ENCODE results near the gene MCOLN2. TPM values are rescaled to one million over a fixed set of nuclear protein-coding genes. Genes with fewer than 3 reads are reported as not detected.
"Not testable (repeated sequence)": the region's sequence is repeated elsewhere in the genome, so short reads cannot be mapped to it uniquely, and the experiment has no call there.

The MCOLN2 gene
- total RNA-seq, 1 donor from 2014 or later = not detected

GRCh38 chr1:84944767-84945486, 52.0 kb downstream of the MCOLN2 start:
- DNase-seq (ENCODE audit: extremely low read depth, low read depth, low spot score) = peak; percentile 96

DNA sequence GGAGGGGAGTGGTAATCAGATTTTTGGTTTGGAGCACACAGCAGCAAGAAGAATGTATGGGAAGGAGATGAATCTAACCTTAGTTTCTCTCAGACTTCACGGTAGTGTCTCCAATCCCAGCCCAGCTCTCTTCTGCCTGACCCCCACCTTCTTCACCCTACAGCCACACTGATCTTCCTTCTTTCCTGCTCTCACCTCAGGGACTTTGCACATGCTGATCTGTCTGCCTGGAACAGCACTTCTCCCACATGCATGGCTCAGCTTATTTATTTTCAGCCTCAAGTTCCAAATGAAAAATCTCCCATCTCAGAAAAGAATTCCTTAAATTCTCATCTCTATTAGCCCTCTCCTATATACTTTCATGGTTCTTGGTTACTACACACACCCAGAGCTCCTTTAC, 55.1 kb downstream of the MCOLN2 start:
- no peak for DNase-seq (ENCODE audit: extremely low read depth, low read depth, low spot score)

DNA sequence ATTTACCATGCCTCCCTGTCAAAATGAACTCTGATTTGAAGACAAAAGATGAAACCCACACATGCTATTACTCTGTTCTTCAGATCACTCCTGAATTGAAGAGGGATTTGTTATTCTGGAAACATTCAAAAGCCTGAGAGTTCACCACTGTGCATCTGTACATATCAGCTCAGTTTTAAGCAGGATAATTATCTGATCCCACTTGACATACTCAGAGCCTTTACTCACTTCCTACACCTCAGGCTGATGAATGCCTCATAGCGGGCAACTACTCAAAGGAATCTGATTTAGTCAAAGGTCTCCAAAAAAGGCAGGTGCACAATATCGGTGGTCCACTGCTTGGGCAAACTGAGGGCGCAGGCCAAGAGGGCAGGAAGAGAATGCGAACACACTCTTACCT, 56.4 kb downstream of the MCOLN2 start:
- no peak for DNase-seq (ENCODE audit: extremely low read depth, low read depth, low spot score)

DNA sequence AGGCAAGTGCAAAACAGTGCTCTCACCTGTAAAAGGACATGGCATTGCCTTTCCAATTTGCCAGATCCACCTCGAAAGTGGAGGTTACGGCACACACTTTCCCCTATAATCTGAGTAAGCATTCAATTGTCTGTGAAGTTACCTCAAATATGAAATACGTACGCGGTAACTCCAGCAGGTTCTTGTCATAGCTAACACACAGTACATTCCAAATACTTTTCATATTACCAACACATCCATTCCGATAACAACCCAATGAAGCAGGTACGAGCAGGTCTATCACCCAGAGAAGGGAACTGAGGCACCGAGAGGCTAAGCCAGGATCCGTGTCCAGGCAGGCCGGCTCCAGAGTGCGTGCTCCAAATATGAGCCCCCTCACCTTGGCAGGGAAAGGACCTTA, 57.2 kb downstream of the MCOLN2 start:
- no peak for DNase-seq (ENCODE audit: extremely low read depth, low read depth, low spot score)

GRCh38 chr1:84939151-84939550, 57.8 kb downstream of the MCOLN2 start:
- DNase-seq (ENCODE audit: extremely low read depth, low read depth, low spot score) = no peak

DNA sequence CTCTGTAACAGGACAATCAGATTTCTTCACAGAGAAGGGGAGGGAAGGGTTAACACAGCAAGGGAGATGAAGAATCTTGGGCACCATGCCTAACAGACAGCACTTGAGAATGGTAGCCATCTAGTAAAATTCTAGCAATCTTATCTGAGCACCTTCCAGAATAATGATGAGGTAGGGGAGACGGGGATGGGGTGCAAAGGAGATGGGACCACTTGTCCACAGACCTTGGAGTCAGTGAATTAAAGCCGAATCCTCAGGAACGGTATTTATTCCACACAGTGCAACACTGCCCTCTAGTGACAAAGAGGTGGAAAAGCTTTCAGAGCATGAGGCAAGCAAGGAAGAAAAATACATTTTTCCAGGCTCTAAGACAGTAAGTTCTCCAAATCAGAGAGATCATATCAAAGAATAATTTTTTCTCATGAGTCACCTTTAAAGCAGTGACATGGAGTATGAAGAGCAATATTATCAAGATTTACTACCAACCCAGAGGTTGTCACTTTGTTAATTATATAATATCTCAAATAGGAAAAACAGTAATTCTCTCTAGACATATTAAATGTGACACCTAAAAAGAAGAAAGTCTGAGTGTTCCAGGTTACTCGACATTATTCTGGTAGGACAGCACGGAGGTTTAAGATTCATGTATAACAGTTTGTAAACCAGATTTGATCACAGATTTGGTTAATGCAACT, 60.6 kb downstream of the MCOLN2 start:
- DNase-seq (ENCODE audit: extremely low read depth, low read depth, low spot score) = no peak

- DNase-seq (ENCODE audit: extremely low read depth, low read depth, low spot score) = no peak
Measured at GRCh38 chr1:84933011-84933611, 63.8 kb downstream of the MCOLN2 start.

- DNase-seq (ENCODE audit: extremely low read depth, low read depth, low spot score) = no peak
Measured at GRCh38 chr1:84930831-84931230, 66.1 kb downstream of the MCOLN2 start.

DNA sequence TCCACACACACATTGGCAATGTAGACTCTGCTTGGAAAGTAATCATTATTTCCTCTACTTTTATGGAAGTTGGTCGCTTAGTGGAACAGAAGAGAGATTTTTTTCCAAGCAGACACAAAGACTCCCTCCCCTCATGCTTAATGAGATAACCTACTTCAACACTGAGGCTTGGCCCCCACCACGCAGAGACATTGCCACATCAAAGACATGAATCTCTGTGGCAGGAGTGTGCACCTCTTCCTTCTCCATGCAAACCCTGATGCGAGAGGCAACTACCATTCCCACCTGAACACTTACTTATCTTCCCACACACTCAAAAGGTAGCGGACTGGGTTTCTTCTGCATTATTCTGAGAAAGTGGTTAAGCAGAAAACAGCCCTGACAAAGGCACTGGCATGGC, 66.6 kb downstream of the MCOLN2 start:
- DNase-seq (ENCODE audit: extremely low read depth, low read depth, low spot score) = no peak

DNA sequence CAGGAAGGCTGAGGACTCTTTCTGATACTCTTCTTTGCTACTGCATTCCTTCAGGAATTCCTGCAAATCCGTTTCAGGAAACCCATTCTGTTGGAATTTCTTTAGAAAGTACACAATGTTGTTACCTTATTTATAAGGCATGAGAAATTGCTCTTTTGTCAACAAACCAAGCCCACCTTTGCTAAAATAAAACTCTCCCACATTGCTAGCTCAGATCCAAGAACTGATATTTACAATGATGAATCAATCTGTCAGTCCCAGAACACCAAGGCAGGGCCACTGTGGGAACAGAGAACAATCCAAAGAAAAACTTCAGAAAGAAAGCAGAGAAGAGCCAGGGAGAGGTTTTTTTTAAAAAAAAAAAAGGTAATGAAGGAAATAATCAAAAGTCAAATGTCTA, 67.3 kb downstream of the MCOLN2 start:
- no peak for DNase-seq (ENCODE audit: extremely low read depth, low read depth, low spot score)

DNA sequence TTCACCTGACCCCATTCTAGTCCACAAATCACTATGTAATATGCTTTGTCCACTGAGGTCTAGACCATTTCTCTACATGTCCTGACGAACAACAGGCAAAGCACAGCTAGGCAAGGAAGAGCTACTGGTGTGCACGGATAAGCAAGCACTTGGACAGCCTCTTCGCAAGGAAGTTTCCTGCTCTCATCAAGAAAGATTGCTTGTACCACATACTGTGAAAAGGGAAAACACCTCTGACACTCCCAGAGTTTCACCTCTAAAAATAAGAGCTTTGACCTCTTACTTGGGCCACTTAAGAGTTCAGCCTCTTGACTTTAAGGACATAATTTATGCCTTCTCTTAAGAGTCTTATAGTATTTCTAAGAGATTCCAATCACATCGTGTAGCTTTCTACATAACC, 67.9 kb downstream of the MCOLN2 start:
- no peak for DNase-seq (ENCODE audit: extremely low read depth, low read depth, low spot score)

DNA sequence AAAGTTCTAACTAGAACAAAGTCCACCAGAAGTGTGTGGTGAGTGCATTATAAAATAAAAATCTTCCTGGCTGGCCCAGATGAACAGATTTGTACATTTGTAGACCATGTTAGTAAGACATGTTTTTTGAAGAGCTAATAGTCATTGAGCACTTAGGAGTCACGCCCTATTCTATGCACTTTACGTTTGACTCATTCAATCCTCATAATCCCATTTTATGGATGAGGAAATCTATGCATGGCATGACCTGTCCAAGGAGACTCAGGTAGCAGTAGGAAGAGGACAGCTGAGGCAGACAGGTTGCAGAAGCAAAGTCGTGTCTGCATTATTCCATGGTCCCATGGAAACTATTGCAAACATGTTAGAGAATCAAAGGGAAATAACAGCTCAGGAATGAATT, 73.6 kb downstream of the MCOLN2 start:
- no peak for DNase-seq (ENCODE audit: extremely low read depth, low read depth, low spot score)

GRCh38 chr1:84920159-84920558, 76.8 kb downstream of the MCOLN2 start:
- DNase-seq (ENCODE audit: extremely low read depth, low read depth, low spot score) = no peak

DNA sequence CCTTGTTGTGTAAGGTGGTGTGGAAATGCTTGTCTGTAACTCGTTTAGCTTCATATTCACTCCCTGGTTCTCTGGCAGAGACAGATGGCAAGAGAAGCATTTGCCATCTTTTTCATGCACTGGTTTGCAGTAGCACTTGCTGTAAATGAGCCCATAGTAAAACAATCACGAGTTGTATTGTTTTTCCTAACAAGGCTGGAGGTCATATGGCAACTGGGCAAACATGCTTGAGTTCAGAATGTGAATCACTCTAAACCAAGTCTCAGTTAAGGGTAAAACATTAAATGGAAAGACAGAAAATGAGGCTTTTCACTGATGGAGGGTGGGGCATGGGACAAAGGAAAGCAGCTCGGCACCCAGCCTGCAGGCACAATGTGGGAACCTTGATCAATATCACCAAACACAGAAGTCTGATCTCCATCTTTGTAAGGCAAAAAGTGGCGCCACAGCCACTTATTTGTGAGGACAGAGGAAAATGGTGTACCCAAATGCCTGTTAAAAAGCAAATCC, 77.4 kb downstream of the MCOLN2 start:
- DNase-seq (ENCODE audit: extremely low read depth, low read depth, low spot score) = no peak

DNA sequence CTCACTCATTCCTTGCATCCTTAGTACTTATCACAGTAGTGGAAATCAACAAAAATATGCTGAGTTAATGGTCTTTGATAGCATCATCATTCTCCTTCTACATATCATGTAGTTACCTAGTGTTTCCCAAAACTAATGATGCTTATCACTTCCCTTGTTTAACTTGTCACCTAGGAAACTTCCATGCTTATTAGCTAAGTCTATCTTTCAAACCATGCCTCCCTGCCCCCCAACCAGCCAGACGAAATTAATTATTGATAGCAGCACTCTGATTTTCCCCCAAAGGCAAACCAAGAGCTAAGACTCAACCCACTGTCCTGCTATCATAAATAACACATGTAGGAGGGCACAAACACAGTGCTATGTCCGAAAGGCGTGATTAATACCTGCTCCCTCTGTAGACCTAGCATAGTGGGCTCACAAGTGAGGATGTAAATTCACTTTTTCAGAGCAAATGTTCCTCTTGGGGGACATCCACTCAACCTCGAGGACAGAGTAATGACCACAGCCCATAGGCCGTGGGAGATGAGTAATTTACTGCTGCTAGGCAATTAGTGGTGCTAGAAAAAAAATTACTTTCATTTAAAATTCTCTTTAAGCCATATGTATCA, 78.1 kb downstream of the MCOLN2 start:
- no peak for DNase-seq (ENCODE audit: extremely low read depth, low read depth, low spot score)

DNA sequence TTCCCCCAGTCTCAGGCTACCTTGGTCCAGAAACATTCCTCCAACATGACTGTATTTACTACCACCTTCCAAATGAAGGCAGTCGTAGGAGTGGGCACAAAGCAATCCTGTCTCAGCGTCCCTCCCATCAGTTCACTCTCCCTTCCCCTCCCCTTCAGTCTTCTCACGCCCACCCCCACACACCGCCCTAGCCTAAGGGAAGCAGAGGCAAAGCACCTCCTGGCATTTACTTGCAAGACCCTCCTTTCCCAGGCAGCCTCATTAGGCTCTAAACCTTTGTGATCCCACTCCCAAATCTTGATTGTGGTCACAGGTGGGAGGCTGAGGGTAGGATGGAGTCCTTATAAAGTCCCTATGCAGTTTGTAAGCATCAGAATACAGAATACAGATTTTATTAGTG, 80.0 kb downstream of the MCOLN2 start:
- no peak for DNase-seq (ENCODE audit: extremely low read depth, low read depth, low spot score)

GRCh38 chr1:84913555-84913892, 83.4 kb downstream of the MCOLN2 start:
- DNase-seq (ENCODE audit: extremely low read depth, low read depth, low spot score) = no peak

GRCh38 chr1:84912726-84913554, 84.0 kb downstream of the MCOLN2 start:
- no peak for DNase-seq (ENCODE audit: extremely low read depth, low read depth, low spot score)

DNA sequence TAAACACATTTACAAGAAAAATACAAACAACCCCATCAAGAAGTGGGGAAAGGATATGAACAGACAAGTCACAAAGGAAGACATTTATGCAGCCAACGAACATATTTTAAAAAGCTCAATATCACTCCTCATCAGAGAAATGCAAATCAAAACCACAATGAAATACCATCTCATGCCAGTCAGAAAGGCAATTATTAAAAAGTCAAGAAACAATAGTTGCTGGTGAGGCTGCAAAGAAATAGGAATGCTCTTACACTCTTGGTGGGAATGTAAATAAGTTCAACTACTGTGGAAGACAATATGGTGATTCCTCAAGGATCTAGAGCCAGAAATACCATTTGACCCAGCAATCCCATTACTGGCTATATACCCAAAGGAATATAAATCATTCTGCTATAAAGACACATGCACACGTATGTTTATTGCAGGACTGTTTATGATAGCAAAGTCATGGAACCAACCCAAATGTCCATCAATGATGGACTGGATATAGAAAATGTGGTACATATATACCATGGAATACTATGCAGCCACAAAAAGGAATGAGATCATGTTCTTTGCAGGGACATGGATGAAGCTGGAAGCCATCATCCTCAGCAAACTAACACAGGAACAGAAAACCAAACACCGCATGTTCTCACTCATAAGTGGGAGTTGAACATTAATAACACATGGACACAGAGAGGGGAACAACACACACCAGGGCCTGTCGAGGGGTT, 88.0 kb downstream of the MCOLN2 start:
- DNase-seq (ENCODE audit: extremely low read depth, low read depth, low spot score) = not testable (repeated sequence)
